HG02763 (cell line): ENCODE data around the gene ASNS.
"Not testable (repeated sequence)": the region's sequence is repeated elsewhere in the genome, so short reads cannot be mapped to it uniquely, and the experiment has no call there.

Experiments
- ATAC-seq: cut with Tn5 transposase; IDR thresholded peaks from one replicate; pipeline ENCODE4 v1.9.1; 2021; ENCODE audit warnings: mild to moderate bottlenecking, moderate library complexity; ENCODE audit not compliant: unreplicated experiment

Gene ASNS

DNA sequence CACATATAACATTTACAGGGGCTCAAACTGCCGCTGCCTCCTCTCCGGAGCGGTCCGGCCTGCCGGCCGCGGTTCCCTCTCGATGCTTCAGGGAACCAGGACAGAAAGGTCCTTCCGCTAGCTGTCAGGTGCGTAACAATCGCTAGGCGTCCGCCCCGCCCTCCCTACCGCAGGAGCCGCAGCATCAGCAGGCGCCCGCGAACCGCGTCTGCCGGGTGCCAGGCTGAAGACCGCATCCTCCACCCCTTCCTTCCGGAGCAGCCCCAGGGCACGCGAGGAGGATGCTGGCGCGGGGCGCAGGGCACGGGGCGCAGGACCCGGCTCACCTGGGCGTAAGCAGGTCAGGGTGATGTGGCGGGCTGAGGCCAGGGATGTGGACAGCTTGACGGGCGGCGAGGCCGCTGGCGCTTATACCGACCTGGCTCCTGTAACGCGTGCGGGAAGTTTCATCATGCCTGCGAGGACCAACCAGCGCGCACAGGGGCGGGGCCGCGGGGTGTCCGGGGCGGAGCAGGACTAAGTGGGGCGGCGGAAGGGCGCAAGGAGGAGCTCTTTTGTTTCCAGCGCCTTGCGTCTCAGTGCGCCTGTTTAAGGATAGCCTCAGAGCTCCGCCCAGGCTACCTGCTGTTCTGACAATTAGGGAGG lies at the start of gene ASNS:
Gene ASNS, minus strand, starts transcription at position 384 of the 645 bp plus-strand sequence. CDS start 3,252 bp downstream, outside the sequence.
- ATAC-seq, result peak; percentile 100

GRCh38 chr7:97921254-97921653 lies 49.0 kb upstream of the ASNS start:
- not testable (repeated sequence) for ATAC-seq

DNA sequence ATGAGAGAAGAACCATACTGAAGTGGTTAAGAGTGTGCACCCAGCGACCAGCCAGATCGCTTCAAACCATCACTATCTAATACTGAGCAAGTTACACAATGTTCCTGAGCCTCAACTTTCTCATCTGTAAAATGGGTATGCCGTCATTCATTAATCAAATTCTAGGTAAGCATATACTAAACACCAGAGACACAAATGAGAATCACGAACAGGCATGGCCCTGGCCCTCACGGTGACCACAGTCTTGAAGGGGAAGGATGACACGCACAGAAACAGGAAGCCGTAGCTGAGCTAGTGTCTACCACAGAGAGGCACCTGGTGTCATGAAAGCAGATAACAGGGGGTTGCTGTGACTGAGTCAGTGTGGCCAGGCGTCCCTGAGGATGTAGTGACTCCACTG lies 43.1 kb upstream of the ASNS start:
- ATAC-seq, result not testable (repeated sequence)

- ATAC-seq, result not testable (repeated sequence)
These were observed 40.1 kb upstream of the ASNS start for GRCh38 chr7:97912294-97912693.

DNA sequence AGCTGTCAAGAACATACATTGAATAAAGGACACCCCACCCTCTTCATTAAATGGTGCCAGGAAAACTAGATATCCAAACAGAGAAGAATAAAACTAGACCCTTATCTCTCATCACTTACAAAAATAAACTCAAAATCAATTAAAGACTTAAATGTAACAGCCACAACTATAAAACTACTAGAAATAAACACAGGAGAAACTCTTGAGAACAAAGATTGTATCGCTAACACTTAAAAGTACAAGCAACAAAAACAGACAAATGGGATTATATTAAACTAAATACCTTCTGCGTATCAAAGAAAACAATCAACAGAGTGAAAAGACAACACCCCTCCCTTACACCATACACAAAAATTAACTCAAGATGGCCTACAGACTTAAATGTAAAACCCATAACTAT lies 24.7 kb upstream of the ASNS start:
- ATAC-seq, result not testable (repeated sequence)

DNA sequence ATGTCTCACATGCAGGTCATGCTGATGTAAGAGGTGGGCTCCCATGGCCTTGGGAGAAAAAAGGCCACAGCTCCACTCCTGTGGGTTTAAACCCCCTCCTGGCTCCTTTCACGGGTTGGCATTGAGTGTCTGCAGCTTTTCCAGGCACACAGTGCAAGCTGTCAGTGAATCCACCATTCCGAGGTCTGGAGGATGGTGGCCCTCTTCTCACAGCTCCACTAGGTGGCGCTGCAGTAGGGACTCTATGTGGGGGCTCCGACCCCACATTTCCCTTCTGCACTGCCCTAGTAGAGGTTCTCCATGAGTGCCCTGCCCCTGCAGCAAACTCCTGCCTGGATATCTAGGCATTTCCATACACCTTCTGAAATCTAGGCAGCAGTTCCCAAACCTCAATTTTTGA lies 19.5 kb upstream of the ASNS start:
- not testable (repeated sequence) for ATAC-seq

- ATAC-seq, result not testable (repeated sequence)
These were observed 7.3 kb upstream of the ASNS start for GRCh38 chr7:97879527-97879926.

- not testable (repeated sequence) for ATAC-seq
These were observed 2.7 kb upstream of the ASNS start for GRCh38 chr7:97874894-97875293.

GRCh38 chr7:97873606-97874005 lies 1.4 kb upstream of the ASNS start:
- ATAC-seq, result no peak

- ATAC-seq, result peak; percentile 21
These were observed 566 bp downstream of the ASNS start for GRCh38 chr7:97871659-97872024.

DNA sequence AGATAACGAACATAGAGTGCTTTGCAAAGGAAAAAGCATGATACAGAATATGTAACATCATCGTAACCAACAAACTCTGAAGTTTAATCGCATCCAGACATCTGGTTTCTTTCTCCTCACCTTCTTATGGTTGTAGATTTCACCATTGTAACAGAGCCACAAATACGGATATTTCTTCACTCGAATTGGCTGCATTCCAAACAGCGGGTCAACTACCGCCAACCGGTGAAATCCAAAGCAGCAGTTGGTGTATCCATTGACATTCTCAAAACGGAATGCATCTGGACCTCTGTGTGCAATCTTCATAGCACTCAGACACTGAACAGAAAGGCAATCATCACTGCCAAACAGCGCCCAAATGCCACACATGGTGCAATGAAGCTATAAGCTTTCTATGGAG lies 3.4 kb downstream of the ASNS start:
- no peak for ATAC-seq

- ATAC-seq, result no peak
These were observed 3.9 kb downstream of the ASNS start for GRCh38 chr7:97868314-97868713.

DNA sequence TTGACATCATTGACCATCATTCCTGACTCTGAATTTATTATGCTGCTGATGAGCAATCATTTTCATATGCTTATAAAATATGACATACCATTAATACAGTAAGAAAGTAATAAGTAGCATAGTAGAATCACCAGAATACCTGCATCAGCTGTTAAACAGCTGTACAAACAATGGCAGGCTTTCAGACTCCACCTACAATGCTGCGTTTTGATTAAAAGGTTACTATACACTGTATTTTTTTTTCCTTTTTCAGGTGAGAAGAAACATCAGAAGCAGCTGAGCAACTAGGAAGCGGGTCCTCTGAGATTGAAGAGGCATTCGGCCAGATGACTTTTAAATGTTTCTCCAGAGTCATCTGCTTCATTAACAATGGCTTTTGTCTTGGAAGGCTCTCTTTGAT lies 7.1 kb downstream of the ASNS start:
- ATAC-seq, result no peak

- no peak for ATAC-seq
These were observed 12.5 kb downstream of the ASNS start for GRCh38 chr7:97859606-97860204.

- no peak for ATAC-seq
These were observed 14.0 kb downstream of the ASNS start for GRCh38 chr7:97858221-97858620.

DNA sequence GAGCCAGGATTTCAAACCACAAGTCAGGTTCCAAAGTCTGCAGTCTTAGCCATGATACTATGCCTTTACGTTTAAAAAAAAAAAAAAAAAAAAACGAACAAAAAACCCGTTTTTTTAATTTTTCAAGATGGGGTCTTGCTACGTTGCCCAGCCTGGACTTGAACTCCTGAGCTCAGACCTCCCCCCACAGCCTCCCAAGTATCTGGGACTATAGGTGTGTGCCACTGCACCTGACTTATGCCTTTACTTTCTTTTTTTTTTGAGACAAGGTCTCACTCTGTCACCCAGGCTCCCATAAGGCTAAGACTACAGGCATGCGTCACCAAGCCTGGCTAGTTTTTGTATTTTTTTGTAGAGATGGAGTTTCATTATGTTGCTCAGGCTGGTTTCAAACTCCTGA lies 14.7 kb downstream of the ASNS start:
- no peak for ATAC-seq

DNA sequence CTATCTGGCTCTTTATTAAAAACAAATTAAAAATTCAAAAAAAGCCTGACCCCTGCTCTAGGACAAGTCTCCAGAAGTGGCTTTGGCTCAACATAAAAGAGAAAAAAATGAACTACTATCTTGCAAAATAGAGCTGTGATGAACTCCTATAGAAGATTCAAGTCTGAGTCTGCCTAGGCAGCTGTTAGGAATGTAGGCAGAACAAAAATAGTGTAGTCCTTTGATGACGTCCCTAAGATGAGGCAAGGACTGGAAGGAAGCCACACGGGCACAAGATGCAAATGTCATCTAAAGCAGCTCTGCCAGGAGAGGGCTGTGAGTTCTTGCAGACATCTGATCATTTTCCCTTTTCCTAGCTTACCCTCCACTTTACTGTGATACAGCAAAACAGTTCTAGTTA lies 20.5 kb downstream of the ASNS start:
- no peak for ATAC-seq

DNA sequence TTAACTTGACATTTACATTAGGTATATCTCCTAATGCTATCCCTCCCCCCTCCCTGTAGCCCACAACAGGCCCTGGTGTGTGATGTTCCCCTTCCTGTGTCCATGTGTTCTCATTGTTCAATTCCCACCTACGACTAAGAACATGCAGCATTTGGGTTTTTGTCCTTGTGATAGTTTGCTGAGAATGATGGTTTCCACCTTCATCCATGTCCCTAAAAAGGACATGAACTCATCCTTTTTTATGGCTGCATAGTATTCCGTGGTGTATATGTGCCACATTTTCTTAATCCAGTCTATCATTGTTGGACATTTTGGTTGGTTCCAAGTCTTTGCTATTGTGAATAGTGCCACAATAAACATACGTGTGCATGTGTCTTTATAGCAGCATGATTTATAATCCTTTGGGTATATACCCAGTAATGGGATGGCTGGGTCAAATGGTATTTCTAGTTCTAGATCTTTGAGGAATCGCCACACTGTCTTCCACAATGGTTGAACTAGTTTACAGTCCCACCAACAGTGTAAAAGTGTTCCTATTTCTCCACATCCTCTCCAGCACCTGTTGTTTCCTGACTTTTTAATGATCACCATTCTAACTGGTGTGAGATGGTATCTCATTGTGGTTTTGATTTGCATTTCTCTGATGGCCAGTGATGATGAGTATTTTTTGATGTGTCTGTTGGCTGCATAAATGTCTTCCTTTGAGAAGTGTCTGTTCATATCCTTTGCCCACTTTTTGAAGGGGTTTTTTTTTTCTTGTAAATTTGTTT lies 21.8 kb downstream of the ASNS start:
- ATAC-seq, result not testable (repeated sequence)

DNA sequence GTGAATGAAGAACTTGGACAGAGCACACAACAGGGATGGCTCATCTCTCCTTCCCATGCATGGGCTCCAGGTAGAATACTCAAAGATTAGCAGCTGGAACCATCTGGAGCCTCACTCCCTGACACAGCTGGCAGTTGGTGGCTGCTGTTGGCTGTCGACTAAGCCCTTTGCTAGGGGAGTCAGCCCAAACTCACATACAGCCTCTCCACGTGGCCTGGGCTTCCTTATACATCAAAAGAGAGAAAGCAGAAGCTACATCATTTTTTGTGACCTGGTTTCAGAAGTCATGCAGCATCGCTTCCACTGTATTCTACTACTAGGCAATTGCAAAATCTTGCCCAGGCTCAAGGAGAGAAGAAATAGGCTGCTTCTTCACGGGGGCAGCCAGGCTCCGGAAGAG lies 24.4 kb downstream of the ASNS start:
- no peak for ATAC-seq

DNA sequence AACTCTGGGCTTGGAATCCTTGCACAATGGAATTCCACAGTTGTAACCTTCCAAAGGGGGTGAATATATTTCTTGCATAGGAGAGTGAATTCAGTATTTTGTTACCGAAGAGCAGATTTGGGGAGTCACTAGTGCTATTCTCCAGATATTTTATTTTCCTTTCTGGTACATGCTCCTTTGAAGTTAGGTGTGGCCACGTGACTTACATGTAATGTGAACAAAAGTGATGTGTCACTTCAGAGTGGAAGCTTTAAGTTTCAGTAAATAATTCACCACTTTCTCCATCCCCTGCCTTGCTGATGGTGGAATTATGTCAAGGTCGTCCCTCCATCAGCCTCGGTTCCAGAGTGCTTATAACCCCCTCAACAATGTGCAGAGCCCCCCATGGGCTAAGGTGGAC lies 25.3 kb downstream of the ASNS start:
- no peak for ATAC-seq

DNA sequence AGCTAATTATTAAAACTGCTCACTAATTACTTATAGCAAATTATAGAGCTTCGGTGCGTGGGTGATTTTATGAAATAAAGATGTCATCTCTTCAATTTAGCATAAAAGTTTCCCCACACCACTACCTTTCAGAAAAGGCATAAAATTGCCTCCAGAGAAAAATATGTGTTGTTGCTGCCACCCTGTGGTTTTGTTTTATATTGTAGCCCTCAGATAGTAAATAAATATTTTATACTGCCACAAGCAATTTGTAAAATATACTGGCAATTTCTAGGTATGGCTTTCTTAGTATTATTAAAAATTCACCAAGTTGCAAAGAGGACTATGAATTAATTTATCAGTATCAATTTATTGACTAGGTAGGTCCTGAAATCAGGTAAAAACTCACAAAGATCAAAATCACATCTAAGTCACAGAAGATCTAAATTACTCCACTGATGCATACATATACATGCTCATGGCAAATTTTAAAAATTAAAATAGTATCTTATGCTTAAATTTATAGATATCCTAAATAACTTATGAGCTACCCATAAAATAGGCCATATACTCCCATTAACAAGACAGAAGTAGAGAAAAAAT lies 26.5 kb downstream of the ASNS start:
- no peak for ATAC-seq

GRCh38 chr7:97844036-97844435 lies 28.2 kb downstream of the ASNS start:
- no peak for ATAC-seq
